HepG2 (cell line): ENCODE results near the gene EIF3J. TPM values are rescaled to one million over a fixed set of nuclear protein-coding genes. Genes with fewer than 3 reads are reported as not detected.
A peak's percentile ranks its signal among the peaks of the same experiment; 100 is the strongest.

Experiments used
- CBX2 ChIP-seq, 2 experiments: fragments of 200-600 bp in 1 of 2; sonication (generic); formaldehyde crosslinking in 1 of 2; IDR thresholded peaks; 2 replicates each; pipeline versions ENCODE4 v1.7.0 to v1.8.1; 2018 to 2022; ENCODE audit warnings: low read depth in 2 of 2, low read length in 1 of 2, mild to moderate bottlenecking in 1 of 2, missing genetic modification reagents in 1 of 2
- FOXA1 ChIP-seq, 2 experiments: fragments of 450-650 bp in 1 of 2; sonication (generic) in 1 of 2; formaldehyde crosslinking in 1 of 2; IDR thresholded peaks; 2 replicates each; pipeline versions ENCODE4 v1.4.0 to v1.6.1; 2016 to 2020; ENCODE audit warnings: missing genetic modification reagents in 1 of 2
- FOXA3 ChIP-seq: IDR thresholded peaks from 2 replicates; pipeline ENCODE4 v1.6.1; 2016; ENCODE audit warnings: missing genetic modification reagents, missing compliant biosample characterization
- HHEX ChIP-seq: IDR thresholded peaks from 2 replicates; pipeline ENCODE4 v1.6.1; 2016; ENCODE audit warnings: control low read depth
- IRF1 ChIP-seq: sonication (generic); formaldehyde crosslinking; IDR thresholded peaks from 2 replicates; pipeline ENCODE4 v1.4.0; 2020; ENCODE audit warnings: low read depth, mild to moderate bottlenecking, missing genetic modification reagents
- IRX3 ChIP-seq: sonication (generic); formaldehyde crosslinking; IDR thresholded peaks from 2 replicates; pipeline ENCODE4 v1.8.1; 2023; ENCODE audit warnings: mild to moderate bottlenecking, low read depth, missing genetic modification reagents, borderline replicate concordance
- JUN ChIP-seq: sonication (generic); formaldehyde crosslinking; IDR thresholded peaks from 2 replicates; pipeline ENCODE4 v1.4.0; 2020; ENCODE audit warnings: mild to moderate bottlenecking, missing genetic modification reagents
- MEIS2 ChIP-seq: sonication (generic); formaldehyde crosslinking; IDR thresholded peaks from 2 replicates; pipeline ENCODE4 v1.9.0; 2021; ENCODE audit warnings: mild to moderate bottlenecking, missing genetic modification reagents
- MXI1 ChIP-seq: IDR thresholded peaks from 3 replicates; pipeline ENCODE4 v1.6.1; 2012; ENCODE audit warnings: low read depth, low read length, inconsistent platforms, borderline replicate concordance
- NPAS2 ChIP-seq: sonication (generic); formaldehyde crosslinking; IDR thresholded peaks from 2 replicates; pipeline ENCODE4 v1.8.0; 2022; ENCODE audit warnings: mild to moderate bottlenecking, missing genetic modification reagents, borderline replicate concordance
- PHF8 ChIP-seq: sonication (generic); formaldehyde crosslinking; IDR thresholded peaks from 2 replicates; pipeline ENCODE4 v1.5.0; 2020; ENCODE audit warnings: missing genetic modification reagents
- RBAK ChIP-seq: sonication (generic); formaldehyde crosslinking; IDR thresholded peaks from 2 replicates; pipeline ENCODE4 v1.5.1; 2020; ENCODE audit warnings: mild to moderate bottlenecking, missing genetic modification reagents
- RNF2 ChIP-seq: fragments of 450-650 bp; conservative IDR thresholded peaks from 2 replicates; pipeline ENCODE4 v1.6.1; 2016; ENCODE audit warnings: low read depth
- RNF219 ChIP-seq: sonication (generic); formaldehyde crosslinking; IDR thresholded peaks from 2 replicates; pipeline ENCODE4 v1.5.0; 2020; ENCODE audit warnings: mild to moderate bottlenecking, missing genetic modification reagents
- SMARCE1 ChIP-seq: fragments of 450-650 bp; IDR thresholded peaks from 2 replicates; pipeline ENCODE4 v1.6.1; 2017; ENCODE audit warnings: borderline replicate concordance
- SNRNP70 ChIP-seq: fragments of 200-400 bp; formaldehyde crosslinking; IDR thresholded peaks from 2 replicates; pipeline ENCODE4 v1.6.1; 2017; ENCODE audit warnings: mild to moderate bottlenecking, low read depth, low read length, moderate library complexity
- TARDBP ChIP-seq: sonication (generic); formaldehyde crosslinking; IDR thresholded peaks from 2 replicates; pipeline ENCODE4 v1.8.0; 2022; ENCODE audit warnings: mild to moderate bottlenecking, missing genetic modification reagents
- TOPORS ChIP-seq: sonication (generic); formaldehyde crosslinking; IDR thresholded peaks from 2 replicates; pipeline ENCODE4 v1.8.0; 2023; ENCODE audit warnings: mild to moderate bottlenecking, missing genetic modification reagents
- ZFP36L2 ChIP-seq: sonication (generic); formaldehyde crosslinking; IDR thresholded peaks from 2 replicates; pipeline ENCODE4 v1.4.0; 2020; ENCODE audit warnings: missing genetic modification reagents
- ZHX1 ChIP-seq: sonication (generic); formaldehyde crosslinking; IDR thresholded peaks from 2 replicates; pipeline ENCODE4 v1.8.1; 2022; ENCODE audit warnings: low read depth, mild to moderate bottlenecking, missing genetic modification reagents
- ZNF232 ChIP-seq: sonication (generic); formaldehyde crosslinking; IDR thresholded peaks from 2 replicates; pipeline ENCODE4 v1.4.0; 2020; ENCODE audit warnings: missing genetic modification reagents, borderline replicate concordance
- ZNF253 ChIP-seq: sonication (generic); formaldehyde crosslinking; IDR thresholded peaks from 2 replicates; pipeline ENCODE4 v1.8.0; 2022; ENCODE audit warnings: mild to moderate bottlenecking, missing genetic modification reagents, borderline replicate concordance
- ZNF567 ChIP-seq: sonication (generic); formaldehyde crosslinking; IDR thresholded peaks from 2 replicates; pipeline ENCODE4 v1.8.1; 2023; ENCODE audit warnings: mild to moderate bottlenecking, missing genetic modification reagents, borderline replicate concordance
- ZNF746 ChIP-seq: sonication (generic); formaldehyde crosslinking; IDR thresholded peaks from 2 replicates; pipeline ENCODE4 v1.8.0; 2022; ENCODE audit warnings: mild to moderate bottlenecking, missing genetic modification reagents
- ZNF766 ChIP-seq: sonication (generic); formaldehyde crosslinking; IDR thresholded peaks from 2 replicates; pipeline ENCODE4 v1.5.0; 2020; ENCODE audit warnings: missing genetic modification reagents, borderline replicate concordance
- polyA plus RNA-seq, 8 experiments: library from polyadenylated mRNA; depleted of rRNA in 3 of 8; stranded (reverse) in 7 of 8; unstranded in 1 of 8; fragments of >200 nt; fragmentation: Illumina TruSeq in 4 of 8; extraction: Trizol in 4 of 8; gene quantifications; 2 replicates each; pipeline versions ENCODE4 v1.2.1 to v1.2.3, GENCODE V29; 2011 to 2016; ENCODE audit warnings: low read depth in 4 of 8, missing spikeins in 1 of 8, mixed read lengths in 1 of 8; ENCODE audit not compliant: insufficient read depth in 1 of 8
- total RNA-seq, 5 experiments: library from RNA; depleted of rRNA; stranded (reverse); fragments of >200 nt; fragmentation: Illumina TruSeq; extraction: Trizol; gene quantifications; 2 replicates each; pipeline ENCODE4 v1.2.3, GENCODE V29; 2016; ENCODE audit warnings: low read depth in 1 of 5

EIF3J gene
- total and polyA plus RNA-seq, 2 of the 13 experiments (the other 11 are each of a cell fraction or from before 2014, with no cell fraction given), result 51.7 to 69.2 TPM

- peak; percentile 66 for TF ChIP-seq ZNF746 (CRISPR knock-in tag)
- TF ChIP-seq HHEX, result peak; percentile 37; the same call in 1 of the 2 replicates
- TF ChIP-seq PHF8, result peak; percentile 88
- TF ChIP-seq RNF2, result no peak
- peak; percentile 42; the same call in 1 of the 2 replicates for TF ChIP-seq ZNF766 (CRISPR knock-in tag)
- no peak for TF ChIP-seq RBAK (CRISPR knock-in tag)
- no peak for TF ChIP-seq SMARCE1
- TF ChIP-seq MEIS2 (CRISPR knock-in tag), result peak; percentile 26; the same call in 1 of the 2 replicates
- TF ChIP-seq JUN (CRISPR knock-in tag), result no peak
- TF ChIP-seq TARDBP (CRISPR knock-in tag), result no peak; the same call in 1 of the 2 replicates
- peak; percentile 55; the same call in 1 of the 3 replicates for TF ChIP-seq MXI1
- TF ChIP-seq FOXA3 (CRISPR knock-in tag), result 0 out of 2 replicates have a peak, but pooled peaks have one; percentile 10
- no peak for TF ChIP-seq NPAS2 (CRISPR knock-in tag)
- TF ChIP-seq IRX3 (CRISPR knock-in tag), result no peak
- no peak for TF ChIP-seq ZHX1 (CRISPR knock-in tag)
- TF ChIP-seq FOXA1 (IDR thresholded peaks at IDR 0.05), result no peak
- no peak for TF ChIP-seq FOXA1 (CRISPR knock-in tag; IDR thresholded peaks at IDR 0.05)
- TF ChIP-seq RNF219, result no peak
- no peak for TF ChIP-seq CBX2 (IDR thresholded peaks at IDR 0.05; ENCODE audit: low read depth, low read length)
- no peak for TF ChIP-seq CBX2 (CRISPR knock-in tag; IDR thresholded peaks at IDR 0.05; ENCODE audit: low read depth)
- TF ChIP-seq ZNF253 (CRISPR knock-in tag), result no peak
- TF ChIP-seq ZNF567 (CRISPR knock-in tag), result no peak
- TF ChIP-seq TOPORS, result no peak
- TF ChIP-seq ZFP36L2 (CRISPR knock-in tag), result no peak
- TF ChIP-seq SNRNP70, result no peak
- peak; percentile 54; the same call in 1 of the 2 replicates for TF ChIP-seq ZNF232 (CRISPR knock-in tag)
- no peak for TF ChIP-seq IRF1
Measured at GRCh38 chr15:44536302-44536961, 515 bp upstream of the EIF3J start (continued).
